ENCODE results near the gene ACTR10. TPM values are rescaled to one million over a fixed set of nuclear protein-coding genes. Genes with fewer than 3 reads are reported as not detected.

The ACTR10 gene
- total RNA-seq, 1 experiment from 2014 or later, result 30.9 TPM

- TF ChIP-seq ETV6 (CRISPR knock-in tag; IDR thresholded peaks at IDR 0.05) (0 out of 2 replicates have a peak, but pooled peaks have one; percentile 36), PRRX2 (CRISPR knock-in tag; IDR thresholded peaks at IDR 0.05) (no peak), ZMAT4 (CRISPR knock-in tag; IDR thresholded peaks at IDR 0.05) (no peak), TEAD1 (CRISPR knock-in tag; IDR thresholded peaks at IDR 0.05) (peak; percentile 36; the same call in 1 of the 2 replicates)
These were observed 39.6 kb downstream of the ACTR10 start (continued) for GRCh38 chr14:58239244-58240195.

GRCh38 chr14:58243790-58244555 is 44.0 kb downstream of the ACTR10 start:
- POLR2A ChIA-PET, result interaction anchor here (0.5 to 1.5 kb wide), 4 partner anchors 11 to 88 kb away, joined by 3 to 21 read pairs (median 4); partner anchors contain the start of gene ARID4A
- Mint-ChIP-seq H3K27me3 (ENCODE audit: low read depth) (no peaks in the 10 kb centered on the region), H3K4me1 (peaks cover 23% of the 10 kb centered on the region), H3K4me3 (peak overlapping the region; percentile 92), H3K36me3 (peaks cover 11% of the 10 kb centered on the region), H3K27ac (peak overlapping the region; percentile 28), H3K9me3 (no peaks in the 10 kb centered on the region)
- ATAC-seq (peak; percentile 15), DNase-seq (ENCODE audit: low spot score) (no peak)
- TF ChIP-seq ZMAT4 (CRISPR knock-in tag; IDR thresholded peaks at IDR 0.05) (no peak), ARID4B (CRISPR knock-in tag; IDR thresholded peaks at IDR 0.05; ENCODE audit: borderline replicate concordance) (no peak), TP53 (CRISPR knock-in tag; IDR thresholded peaks at IDR 0.05) (no peak), ERG (CRISPR knock-in tag; IDR thresholded peaks at IDR 0.05) (no peak), JUN (CRISPR knock-in tag; IDR thresholded peaks at IDR 0.05) (no peak), ZNF423 (CRISPR knock-in tag; IDR thresholded peaks at IDR 0.05) (no peak), ZBTB21 (CRISPR knock-in tag; IDR thresholded peaks at IDR 0.05; ENCODE audit: borderline replicate concordance) (no peak)
- TF ChIP-seq, protein P1, sequence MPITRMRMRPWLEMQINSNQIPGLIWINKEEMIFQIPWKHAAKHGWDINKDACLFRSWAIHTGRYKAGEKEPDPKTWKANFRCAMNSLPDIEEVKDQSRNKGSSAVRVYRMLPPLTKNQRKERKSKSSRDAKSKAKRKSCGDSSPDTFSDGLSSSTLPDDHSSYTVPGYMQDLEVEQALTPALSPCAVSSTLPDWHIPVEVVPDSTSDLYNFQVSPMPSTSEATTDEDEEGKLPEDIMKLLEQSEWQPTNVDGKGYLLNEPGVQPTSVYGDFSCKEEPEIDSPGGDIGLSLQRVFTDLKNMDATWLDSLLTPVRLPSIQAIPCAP (CRISPR knock-in tag; IDR thresholded peaks at IDR 0.05), result no peak
- TF ChIP-seq, protein P2, sequence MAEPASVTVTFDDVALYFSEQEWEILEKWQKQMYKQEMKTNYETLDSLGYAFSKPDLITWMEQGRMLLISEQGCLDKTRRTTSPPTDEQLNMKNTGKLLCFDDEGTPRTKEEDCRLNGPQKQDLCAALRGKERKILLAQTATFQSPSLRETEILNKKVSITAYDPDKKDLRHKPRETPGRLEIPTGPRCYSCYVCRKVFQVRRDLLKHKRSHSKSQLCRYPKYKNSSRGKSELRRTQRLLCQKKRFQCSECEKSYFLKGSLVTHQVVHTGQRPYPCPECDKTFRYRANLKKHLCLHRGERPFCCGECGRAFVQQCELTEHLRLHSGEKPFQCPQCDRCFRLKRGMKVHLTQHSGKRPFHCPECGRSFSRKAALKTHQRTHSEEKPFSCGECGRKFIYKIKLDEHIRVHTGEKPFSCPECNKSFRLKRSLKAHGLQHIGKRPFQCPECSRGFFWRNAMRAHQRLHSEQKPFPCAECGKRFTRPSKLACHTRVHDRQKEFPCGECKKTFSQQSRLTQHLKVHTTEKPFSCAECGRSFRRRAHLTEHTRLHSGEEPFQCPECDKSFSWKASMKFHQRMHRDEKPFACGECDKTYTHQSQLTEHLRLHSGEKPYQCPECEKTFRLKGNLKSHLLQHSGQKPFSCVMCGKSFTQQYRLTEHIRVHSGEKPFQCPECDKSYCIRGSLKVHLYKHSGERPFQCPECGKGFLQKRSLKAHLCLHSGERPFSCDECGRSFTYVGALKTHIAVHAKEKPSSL (CRISPR knock-in tag; conservative IDR thresholded peaks at IDR 0.05), result no peak
- CTCF ChIA-PET, result interaction anchor here (1.0 to 1.3 kb wide), 3 partner anchors 14 to 151 kb away, joined by 3 to 8 read pairs (median 4); partner anchors contain the start of genes ARID4A and TOMM20L

All from WTC11 (cell line).